Mesenteric fat pad (tissue), 1 donor: ENCODE measurements around the gene TMEM255B. TPM values are rescaled to one million over a fixed set of nuclear protein-coding genes. Genes with fewer than 3 reads are reported as not detected.

Source experiments
- DNase-seq: peaks from one replicate; pipeline ENCODE4 v3.0.0-alpha.2; 2020; ENCODE audit warnings: low spot score
- total RNA-seq: library from RNA; stranded (reverse); fragmentation: NEBNext Ultra II Directional; extraction: Animal tissue kit (Norgen Biotek cat#: 25700); gene quantifications from one replicate; pipeline ENCODE4 v1.2.1, GENCODE V29; 2021
- donor health status: DM: yes; HTN: yes; CAD: no.

Gene TMEM255B
- total RNA-seq, 1 donor from 2014 or later, result 22.7 TPM

DNA sequence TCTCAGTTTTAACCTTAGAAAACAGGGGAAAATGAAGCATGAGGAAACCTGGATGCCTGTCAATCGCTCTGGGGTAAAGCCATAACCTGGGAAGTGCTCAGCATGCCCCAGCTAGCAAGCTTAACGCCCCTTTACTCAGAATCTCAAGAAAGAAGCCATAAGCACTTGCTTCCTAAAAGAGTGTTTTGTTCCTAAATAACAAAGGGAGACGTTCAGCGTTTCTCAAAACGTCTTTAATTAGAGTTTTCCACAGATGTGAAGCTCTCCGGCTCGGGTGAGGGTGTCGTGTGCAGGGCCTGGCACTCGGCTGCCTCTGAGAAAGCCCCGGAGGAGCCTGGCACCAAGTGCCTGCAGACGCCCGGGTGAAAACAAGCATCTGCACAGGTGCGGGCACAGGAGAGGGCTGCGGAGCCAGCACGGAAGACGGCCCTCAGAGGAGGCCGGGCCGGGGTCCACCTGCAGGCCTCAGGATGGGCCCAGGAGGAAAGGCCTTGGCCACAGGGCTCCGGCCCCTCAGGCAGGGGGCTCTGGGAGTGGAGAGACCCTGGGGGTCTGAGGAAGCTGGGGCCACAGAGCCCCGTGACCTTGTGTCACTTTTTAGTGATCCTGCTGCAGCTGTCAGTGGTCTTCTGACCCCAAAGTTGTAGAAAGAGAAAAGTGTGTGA lies 98.6 kb downstream of the TMEM255B start:
- peak; percentile 74 for DNase-seq

GRCh38 chr13:113859311-113860050 lies 100.5 kb downstream of the TMEM255B start:
- peak; percentile 39 for DNase-seq

DNA sequence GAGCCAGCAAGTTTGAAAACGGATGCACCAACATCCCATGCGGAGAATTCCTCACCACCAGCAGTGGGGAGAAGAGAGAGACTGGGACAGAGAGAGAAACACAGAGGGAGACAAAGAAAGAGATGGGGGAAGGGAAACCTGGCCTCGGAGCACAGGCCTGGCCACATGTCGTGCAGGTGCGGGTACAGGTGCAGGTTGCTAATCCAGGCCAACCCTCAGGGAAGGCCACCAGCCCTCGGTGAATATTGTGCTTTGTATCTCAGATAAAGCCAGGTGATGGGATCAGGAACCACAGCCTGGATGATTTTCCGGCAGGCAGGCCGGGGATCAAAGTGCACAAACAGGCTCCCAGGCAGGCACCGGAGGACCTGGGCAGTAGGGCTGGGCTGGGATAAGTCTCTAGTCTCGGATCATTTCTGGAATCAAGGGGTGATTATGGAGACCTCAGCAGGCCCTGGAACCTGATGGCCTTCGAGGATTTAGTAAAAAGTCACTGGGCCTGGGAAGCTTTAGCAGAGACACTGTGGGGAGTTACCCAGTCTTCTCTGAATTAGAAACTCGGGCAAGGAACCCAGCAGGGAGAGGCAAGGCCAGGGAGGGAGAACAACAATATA lies 101.1 kb downstream of the TMEM255B start:
- DNase-seq, result peak; percentile 80

GRCh38 chr13:113860665-113861432 lies 101.8 kb downstream of the TMEM255B start:
- peak; percentile 81 for DNase-seq

DNA sequence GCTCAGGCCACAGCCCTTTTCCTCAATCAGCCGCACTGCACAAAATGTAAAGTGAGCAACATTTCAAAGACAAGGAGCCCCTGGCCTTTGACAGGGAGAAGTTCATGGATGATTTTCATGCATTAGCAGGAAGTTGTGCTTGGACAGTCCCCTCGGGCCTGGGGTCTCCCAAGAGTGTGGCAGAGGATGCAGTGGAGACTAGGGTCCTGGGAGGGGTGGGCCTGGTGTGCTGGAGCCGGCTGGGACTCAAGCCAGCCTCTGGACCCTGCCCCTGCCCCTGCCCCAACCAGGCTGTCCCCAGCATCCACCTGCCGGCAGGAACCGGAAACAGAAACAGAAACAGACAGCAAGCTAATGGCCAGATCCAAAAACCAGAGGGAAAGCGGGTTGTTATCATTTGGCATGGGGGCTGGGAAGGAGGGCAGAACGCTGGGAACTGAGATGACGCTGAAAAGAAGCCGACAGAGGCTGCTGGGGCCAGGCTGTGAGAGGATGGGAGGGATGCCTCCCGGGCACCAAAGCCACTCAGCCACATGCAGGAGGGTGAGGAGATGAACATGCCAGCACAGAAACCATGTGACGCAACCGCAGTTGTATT lies 102.5 kb downstream of the TMEM255B start:
- peak; percentile 81 for DNase-seq

DNA sequence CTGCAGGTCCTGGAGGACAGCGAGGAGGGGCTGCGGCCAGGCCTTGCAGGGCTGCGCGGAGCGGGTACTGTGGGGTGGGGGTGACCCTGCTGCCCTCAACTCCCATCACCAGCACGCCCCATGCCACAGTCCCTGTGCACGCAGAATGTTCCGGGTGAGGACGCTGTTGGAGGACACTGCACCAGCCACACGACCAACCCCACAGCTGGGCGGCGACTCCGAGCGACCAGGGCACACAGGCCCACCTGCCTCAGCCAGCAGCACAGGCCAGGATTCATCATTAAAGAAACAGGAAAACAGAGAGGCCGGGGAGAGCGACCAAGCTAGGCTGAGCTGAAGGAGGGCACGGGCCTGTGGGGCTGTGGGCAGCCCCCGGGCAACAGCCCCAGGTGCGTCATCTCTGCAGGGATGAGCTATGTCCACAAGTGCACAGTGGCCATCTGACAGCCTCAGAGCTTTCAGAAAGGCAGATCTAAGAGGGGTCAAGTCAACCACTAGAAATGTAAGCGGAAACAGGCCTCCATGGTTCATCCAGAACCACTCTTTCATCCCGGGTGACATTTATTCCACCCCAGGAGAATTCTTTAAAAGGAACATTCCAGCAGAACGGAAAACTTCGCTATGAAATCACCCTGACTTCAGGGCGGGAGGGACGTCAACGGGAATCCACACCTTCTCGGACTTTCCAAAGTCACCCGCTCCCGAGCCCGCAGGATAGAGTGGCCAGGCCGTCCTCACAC lies 103.3 kb downstream of the TMEM255B start:
- peak; percentile 88 for DNase-seq

GRCh38 chr13:113862931-113863523 lies 104.0 kb downstream of the TMEM255B start:
- DNase-seq, result peak; percentile 90

DNA sequence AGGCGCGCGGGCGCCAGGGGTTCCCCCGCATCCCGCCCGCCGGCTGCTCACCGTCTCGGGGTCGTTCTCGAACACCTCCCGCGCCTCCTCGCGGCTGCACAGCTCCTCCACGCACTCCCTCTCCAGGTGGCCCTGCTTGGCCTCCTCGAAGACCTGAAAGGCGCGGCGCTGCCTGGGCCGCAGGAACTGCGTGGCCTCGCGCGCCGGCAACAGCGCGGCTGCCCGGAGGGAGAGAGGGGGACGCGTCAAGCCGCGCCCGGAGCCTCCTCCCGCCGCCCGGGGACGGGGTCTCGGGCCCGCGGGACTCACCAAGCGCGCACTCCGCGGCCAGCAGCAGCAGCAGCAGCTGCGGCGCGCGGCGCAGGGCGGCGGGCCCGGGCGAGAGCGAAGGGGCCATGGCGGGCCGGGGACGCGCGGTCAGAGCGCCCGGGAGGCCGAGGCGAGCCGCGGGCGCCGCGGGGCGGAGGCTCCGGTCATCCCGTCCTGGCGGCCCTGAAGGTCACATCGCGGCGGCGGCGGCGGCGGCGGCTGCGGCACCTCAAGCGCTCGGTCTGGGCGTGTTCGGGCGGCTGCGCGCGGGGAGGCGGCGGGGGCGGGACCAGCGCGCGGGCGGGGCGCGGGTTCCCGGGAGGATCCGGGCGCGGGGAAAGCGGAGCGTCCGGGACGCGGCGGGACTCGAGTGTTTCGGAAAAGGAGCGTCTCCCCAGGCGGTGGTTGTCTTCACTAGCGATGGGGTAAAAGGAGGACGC lies 104.7 kb downstream of the TMEM255B start, which contains the start of gene GAS6:
TSS of gene GAS6 (minus strand) at position 553 of the 749 bp plus-strand sequence. CDS start at position 397, 156 bp downstream.
- DNase-seq, result peak; percentile 90

DNA sequence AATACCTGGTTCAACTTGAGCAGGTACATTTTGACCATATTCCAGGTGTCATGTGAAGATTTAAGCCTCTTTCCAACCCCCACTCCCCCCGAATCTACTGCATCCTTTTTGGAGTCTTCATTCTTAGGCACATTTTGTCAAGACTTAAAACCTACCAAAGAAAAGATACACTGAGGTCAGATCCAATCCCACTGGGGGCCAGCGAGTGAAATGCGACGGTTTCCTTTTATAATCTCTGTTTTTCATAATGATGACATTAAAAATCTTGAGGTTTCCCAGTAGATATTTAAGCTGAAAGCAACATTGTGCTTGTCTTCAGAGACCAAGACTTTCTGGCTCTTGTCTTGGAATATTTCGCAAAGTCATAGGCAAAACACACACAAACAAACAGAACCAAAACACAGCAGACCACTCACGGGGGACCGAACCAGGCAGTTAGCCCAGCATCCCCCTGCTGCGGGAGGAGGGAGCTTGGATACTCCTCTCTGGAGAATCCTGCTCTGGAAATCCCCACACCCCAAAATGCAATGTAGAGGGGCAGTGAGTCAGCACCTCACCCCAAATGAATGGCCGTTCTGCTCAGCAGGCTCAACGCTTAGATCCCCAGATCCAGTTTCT lies 105.4 kb downstream of the TMEM255B start:
- DNase-seq, result peak; percentile 60

- DNase-seq, result no peak
Measured at GRCh38 chr13:113865427-113865826, 106.4 kb downstream of the TMEM255B start.

Other genes with a start within 250 kb of the TMEM255B start
- 66.4 TPM for gene TFDP1, start 174.5 kb upstream of the TMEM255B start, total RNA-seq
- not detected for gene ATP4B, start 101.0 kb upstream of the TMEM255B start, total RNA-seq
- gene GRK1, start 92.0 kb upstream of the TMEM255B start, total RNA-seq, result not detected
- gene GAS6, start 104.8 kb downstream of the TMEM255B start, total RNA-seq, result 88.6 TPM
- gene C13orf46, start 214.8 kb downstream of the TMEM255B start, total RNA-seq, result 2.5 TPM